Stomach (tissue), 9 donors: ENCODE results near the gene PPIP5K2. TPM values are rescaled to one million over a fixed set of nuclear protein-coding genes. Genes with fewer than 3 reads are reported as not detected.

Experiments
- DNase-seq, 2 donors: peaks; one replicate each; pipeline versions ENCODE4 v3.0.0 to v3.0.0-alpha.2; 2013 to 2019
- H3K27ac ChIP-seq, 5 donors: fragments of 200-600 bp in 4 of 5; sonication (generic) in 4 of 5; one replicate each; pipeline ENCODE4 v1.5.1; 2013 to 2019; ENCODE audit warnings: mild to moderate bottlenecking in 1 of 5, moderate library complexity in 1 of 5
- H3K27me3 ChIP-seq, 3 donors: fragments of 200-600 bp; sonication (generic); one replicate each; pipeline ENCODE4 v1.5.1; 2017 to 2019; ENCODE audit warnings: mixed run types in 1 of 3
- H3K36me3 ChIP-seq, 4 donors: fragments of 200-600 bp; sonication (generic); 1 replicate in 3 of 4; 2 replicates in 1 of 4; pipeline ENCODE4 v1.5.1; 2016 to 2019
- H3K4me1 ChIP-seq, 4 donors: fragments of 200-600 bp; sonication (generic); one replicate each; pipeline ENCODE4 v1.5.1; 2016 to 2019
- H3K4me3 ChIP-seq, 4 donors: fragments of 200-600 bp; sonication (generic) in 3 of 4; one replicate each; pipeline ENCODE4 v1.5.1; 2016 to 2019; ENCODE audit warnings: mild to moderate bottlenecking in 1 of 4
- H3K9me3 ChIP-seq, 4 donors: fragments of 200-600 bp; sonication (generic); one replicate each; pipeline ENCODE4 v1.5.1; 2016 to 2019
- EP300 ChIP-seq: sonication (generic); formaldehyde crosslinking; IDR thresholded peaks from one replicate; pipeline ENCODE4 v1.6.1; 2017; ENCODE audit warnings: antibody characterized with exemption
- POLR2A ChIP-seq, 4 donors: fragments of 450-650 bp; IDR thresholded peaks; one replicate each; pipeline ENCODE4 v1.6.1; 2016; ENCODE audit warnings: antibody characterized with exemption in 4 of 4, control low read depth in 2 of 4, mild to moderate bottlenecking in 1 of 4, moderate library complexity in 1 of 4
- POLR2AphosphoS5 ChIP-seq, 3 donors: sonication (generic); formaldehyde crosslinking; IDR thresholded peaks; one replicate each; pipeline ENCODE4 v1.6.1; 2016; ENCODE audit warnings: antibody characterized with exemption in 3 of 3
- WGBS, 5 donors: extraction: QIAGEN DNeasy Blood & Tissue Kit in 3 of 5; methylation state at CpG; one replicate each; pipeline versions ENCODE4 v1.1.5 to v1.1.7; 2013 to 2018; 5-methylcytosine and 5-hydroxymethylcytosine counted together
- intact Hi-C: fragments of 100-400 bp; cut with DNase I; formaldehyde crosslinking; loops from one replicate; pipeline ENCODE4 v1.15.1; 2023; ENCODE audit warnings: low total_unique reads
- polyA plus RNA-seq, 3 donors: library from polyadenylated mRNA; stranded (reverse); fragments of 200-250 nt; gene quantifications; one replicate each; pipeline ENCODE4 v1.2.3, GENCODE V29; 2013
- total RNA-seq, 5 donors: library from RNA; depleted of rRNA; stranded (reverse); fragments of >200 nt; gene quantifications; one replicate each; pipeline versions ENCODE4 v1.1.0 to v1.2.3, GENCODE V29; 2014 to 2016
- TF ChIP-seq, protein P1 (sequence below), 7 experiments: fragments of 450-650 bp in 4 of 7; fragments of 200-600 bp in 3 of 7; sonication (generic) in 3 of 7; IDR thresholded peaks; one replicate each; pipeline ENCODE4 v1.5.1; 2016 to 2019; ENCODE audit warnings: antibody characterized with exemption in 7 of 7, control low read depth in 2 of 7, mild to moderate bottlenecking in 1 of 7
- donor health status: healthy with polysubstance abuse.
- donor health status: Bipolar disorder and iron deficiency.
- donor health status: healthy.

The PPIP5K2 gene
- total and polyA plus RNA-seq, 8 donors = 12.1 to 101 (median 28.2) TPM

DNA sequence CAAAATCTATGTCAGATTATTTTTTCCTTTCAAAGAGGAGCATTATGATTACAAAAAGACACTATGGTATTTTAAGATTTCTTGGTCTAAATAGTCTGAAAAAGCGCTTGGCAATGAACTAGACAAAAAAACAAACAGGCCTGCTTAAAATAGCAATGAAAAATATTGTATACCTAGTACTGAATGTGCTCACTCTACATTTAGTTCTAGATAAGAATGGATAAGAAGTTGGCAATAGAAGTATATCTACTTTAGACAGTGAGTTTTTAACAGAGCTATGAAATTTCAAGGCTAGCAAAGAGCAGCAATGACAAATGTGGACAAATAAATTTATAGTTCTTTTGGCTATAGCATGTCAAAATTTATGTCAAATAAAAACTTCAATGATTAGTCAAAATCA is 26.4 kb upstream of the PPIP5K2 start:
- no peaks in the 10 kb centered on the region for H3K9me3 ChIP-seq
- peaks cover 0 to 47% (median 43%) of the 10 kb centered on the region in 4 donors for H3K36me3 ChIP-seq
- TF ChIP-seq, protein P1, sequence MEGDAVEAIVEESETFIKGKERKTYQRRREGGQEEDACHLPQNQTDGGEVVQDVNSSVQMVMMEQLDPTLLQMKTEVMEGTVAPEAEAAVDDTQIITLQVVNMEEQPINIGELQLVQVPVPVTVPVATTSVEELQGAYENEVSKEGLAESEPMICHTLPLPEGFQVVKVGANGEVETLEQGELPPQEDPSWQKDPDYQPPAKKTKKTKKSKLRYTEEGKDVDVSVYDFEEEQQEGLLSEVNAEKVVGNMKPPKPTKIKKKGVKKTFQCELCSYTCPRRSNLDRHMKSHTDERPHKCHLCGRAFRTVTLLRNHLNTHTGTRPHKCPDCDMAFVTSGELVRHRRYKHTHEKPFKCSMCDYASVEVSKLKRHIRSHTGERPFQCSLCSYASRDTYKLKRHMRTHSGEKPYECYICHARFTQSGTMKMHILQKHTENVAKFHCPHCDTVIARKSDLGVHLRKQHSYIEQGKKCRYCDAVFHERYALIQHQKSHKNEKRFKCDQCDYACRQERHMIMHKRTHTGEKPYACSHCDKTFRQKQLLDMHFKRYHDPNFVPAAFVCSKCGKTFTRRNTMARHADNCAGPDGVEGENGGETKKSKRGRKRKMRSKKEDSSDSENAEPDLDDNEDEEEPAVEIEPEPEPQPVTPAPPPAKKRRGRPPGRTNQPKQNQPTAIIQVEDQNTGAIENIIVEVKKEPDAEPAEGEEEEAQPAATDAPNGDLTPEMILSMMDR (IDR thresholded peaks at IDR 0.05) = no peak
- no peak for TF ChIP-seq POLR2A (IDR thresholded peaks at IDR 0.05)
- no peak for TF ChIP-seq EP300
- TF ChIP-seq POLR2AphosphoS5 (IDR thresholded peaks at IDR 0.05) = no peak
- H3K4me3 ChIP-seq = no peak overlapping the region
- intact Hi-C loops = no loop called here
- no peak for DNase-seq
- H3K4me1 ChIP-seq = peaks cover 0 to 14% (median 4%) of the 10 kb centered on the region in 4 donors
- WGBS, 5 donors = 26 to 58% (median 53%) methylated on average over 1 of the region's 1 CpG
- H3K27ac ChIP-seq = peak overlapping the region in 1 of 5 donors; percentile 29
- no peaks in the 10 kb centered on the region for H3K27me3 ChIP-seq

DNA sequence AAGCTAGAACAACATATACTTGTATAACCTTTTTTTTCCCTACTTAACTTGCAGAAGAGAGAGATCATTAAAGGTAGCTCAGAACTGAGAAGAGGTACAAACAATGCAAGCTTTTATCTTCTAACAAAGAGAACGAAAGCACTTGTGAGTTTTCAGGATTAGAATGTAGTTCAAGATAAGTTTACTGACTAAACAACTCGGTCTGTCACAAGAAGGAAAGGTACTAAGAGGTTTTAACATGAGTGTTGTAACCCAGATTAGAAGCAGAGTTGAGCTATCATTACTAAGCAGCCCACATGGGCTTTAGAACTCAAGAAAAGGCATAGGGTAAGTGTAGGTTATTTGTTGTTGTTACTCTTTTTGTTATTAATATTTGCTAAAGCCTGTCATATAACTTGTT is 25.4 kb upstream of the PPIP5K2 start:
- 31 to 60% (median 52%) methylated on average over 2 of the region's 2 CpGs for WGBS, 5 donors
- Histone ChIP-seq H3K27me3 (no peaks in the 10 kb centered on the region), H3K9me3 (no peaks in the 10 kb centered on the region), H3K36me3 (peaks cover 0 to 43% (median 35%) of the 10 kb centered on the region in 4 donors), H3K4me1 (peaks cover 0 to 14% (median 4%) of the 10 kb centered on the region in 4 donors), H3K27ac (peak overlapping the region in 2 of 5 donors; percentile 33 to 42), H3K4me3 (no peak overlapping the region)
- TF ChIP-seq EP300 (no peak), POLR2AphosphoS5 (IDR thresholded peaks at IDR 0.05) (no peak), POLR2A (IDR thresholded peaks at IDR 0.05) (no peak)
- TF ChIP-seq, protein P1 (IDR thresholded peaks at IDR 0.05) = no peak
- DNase-seq = no peak
- intact Hi-C loops = no loop called here

DNA sequence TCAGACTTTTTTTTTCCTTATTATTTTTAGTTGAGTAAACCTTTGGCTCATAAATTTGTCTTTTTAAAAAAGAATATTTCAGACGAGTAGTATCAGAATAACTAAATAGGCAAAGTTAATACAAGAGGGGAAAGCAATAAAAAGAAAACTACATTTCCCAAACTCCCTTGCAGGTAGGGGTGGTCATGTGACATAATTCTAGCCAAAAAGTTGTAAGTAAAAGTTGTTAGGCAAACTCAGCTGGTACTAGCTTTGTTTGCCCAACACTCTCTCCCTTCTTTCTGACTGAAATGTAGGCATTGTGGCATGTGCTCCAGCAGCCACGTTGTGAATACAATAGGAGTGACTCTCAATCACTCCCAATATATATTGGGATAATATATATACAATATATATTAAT is 21.1 kb upstream of the PPIP5K2 start:
- peaks cover 0 to 62% (median 51%) of the 10 kb centered on the region in 4 donors for H3K36me3 ChIP-seq
- peaks cover 0 to 13% (median 4%) of the 10 kb centered on the region in 4 donors for H3K4me1 ChIP-seq
- no peak overlapping the region for H3K4me3 ChIP-seq
- no peak overlapping the region for H3K27ac ChIP-seq
- H3K27me3 ChIP-seq = no peaks in the 10 kb centered on the region
- DNase-seq = no peak
- intact Hi-C loops = no loop called here
- no peaks in the 10 kb centered on the region for H3K9me3 ChIP-seq
- TF ChIP-seq EP300 (no peak), POLR2AphosphoS5 (IDR thresholded peaks at IDR 0.05) (no peak), POLR2A (IDR thresholded peaks at IDR 0.05) (no peak)
- TF ChIP-seq, protein P1 (IDR thresholded peaks at IDR 0.05) = no peak
- 59 to 72% (median 66%) methylated on average over 2 of the region's 2 CpGs for WGBS, 5 donors

DNA sequence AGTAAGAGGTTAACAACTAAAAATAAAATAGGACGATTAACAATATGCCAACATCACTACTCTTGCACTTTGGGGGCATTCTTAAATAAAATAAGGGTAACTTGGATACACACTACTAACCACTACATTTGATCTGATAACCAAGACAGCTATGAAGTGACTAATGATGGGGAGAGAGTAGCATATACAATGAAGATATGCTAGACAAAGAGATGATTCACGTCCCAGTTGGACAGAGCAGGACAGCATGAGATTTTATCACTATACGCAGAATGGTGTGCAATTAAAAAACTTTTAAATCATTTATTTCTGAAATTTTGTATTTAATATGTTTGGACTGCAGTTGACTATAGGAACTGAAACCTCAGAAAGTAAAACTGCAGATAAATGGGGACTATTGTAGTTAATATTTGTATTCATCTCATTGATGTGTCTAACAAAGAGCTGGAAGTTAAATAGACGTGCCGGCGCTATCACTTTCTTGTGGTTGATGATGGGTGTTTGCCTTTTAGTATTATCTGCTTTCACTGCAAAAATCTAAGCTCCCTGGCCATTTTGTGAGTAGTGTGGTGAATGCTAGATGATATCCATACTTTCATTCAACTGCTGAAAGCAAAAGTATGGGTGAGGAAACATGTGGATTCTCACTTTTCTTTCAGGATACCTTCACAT is 18.9 kb upstream of the PPIP5K2 start:
- 87 to 91% (median 88%) methylated on average over 6 of the region's 6 CpGs for WGBS, 5 donors
- DNase-seq = no peak
- H3K27ac ChIP-seq = no peak overlapping the region
- no peaks in the 10 kb centered on the region for H3K9me3 ChIP-seq
- intact Hi-C loops = no loop called here
- peaks cover 0 to 54% (median 46%) of the 10 kb centered on the region in 4 donors for H3K36me3 ChIP-seq
- no peaks in the 10 kb centered on the region for H3K4me1 ChIP-seq
- no peak overlapping the region for H3K4me3 ChIP-seq
- TF ChIP-seq EP300 (no peak), POLR2AphosphoS5 (IDR thresholded peaks at IDR 0.05) (no peak), POLR2A (IDR thresholded peaks at IDR 0.05) (no peak)
- TF ChIP-seq, protein P1 (IDR thresholded peaks at IDR 0.05) = no peak
- H3K27me3 ChIP-seq = no peaks in the 10 kb centered on the region
